Measurements from ENCODE around the gene MAMDC2. TPM values are rescaled to one million over a fixed set of nuclear protein-coding genes. Genes with fewer than 3 reads are reported as not detected.
"Not testable (repeated sequence)": the region's sequence is repeated elsewhere in the genome, so short reads cannot be mapped to it uniquely, and the experiment has no call there.

MAMDC2 gene
- total RNA-seq, 2 donors from 2014 or later = not detected

DNA sequence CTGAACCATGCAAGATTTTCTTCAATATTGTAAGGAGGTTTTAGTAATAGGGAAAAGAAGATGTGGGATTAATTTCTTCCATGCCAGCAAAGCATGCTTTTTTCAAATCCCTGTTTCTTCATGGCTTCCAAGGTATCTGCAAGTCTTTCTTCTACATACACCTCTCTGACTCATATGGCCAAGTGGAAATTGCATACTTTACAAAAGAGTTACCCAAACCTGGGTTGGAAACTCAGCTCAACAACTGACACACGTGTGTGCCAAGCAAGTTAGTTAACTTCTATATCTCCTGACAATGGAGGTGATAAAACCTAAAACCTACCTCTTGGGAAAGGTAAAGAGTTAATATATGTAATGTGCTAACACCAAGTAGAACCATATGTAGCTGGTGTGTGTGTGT, 28.5 kb upstream of the MAMDC2 start:
- H3K36me3 Mint-ChIP-seq (ENCODE audit: insufficient read depth in 2 of 2) = no peaks in the 10 kb centered on the region
- peaks cover 15% of the 10 kb centered on the region for H3K27me3 Mint-ChIP-seq (ENCODE audit: low read depth)
- H3K4me1 Mint-ChIP-seq (ENCODE audit: low read depth) = no peaks in the 10 kb centered on the region
- H3K4me3 Mint-ChIP-seq = no peak overlapping the region
- no peak overlapping the region for H3K27ac Mint-ChIP-seq
- DNase-seq = no peak
- ATAC-seq (replicated peaks in 1 of 2) = no peak
- H3K9me3 Mint-ChIP-seq = no peaks in the 10 kb centered on the region

DNA sequence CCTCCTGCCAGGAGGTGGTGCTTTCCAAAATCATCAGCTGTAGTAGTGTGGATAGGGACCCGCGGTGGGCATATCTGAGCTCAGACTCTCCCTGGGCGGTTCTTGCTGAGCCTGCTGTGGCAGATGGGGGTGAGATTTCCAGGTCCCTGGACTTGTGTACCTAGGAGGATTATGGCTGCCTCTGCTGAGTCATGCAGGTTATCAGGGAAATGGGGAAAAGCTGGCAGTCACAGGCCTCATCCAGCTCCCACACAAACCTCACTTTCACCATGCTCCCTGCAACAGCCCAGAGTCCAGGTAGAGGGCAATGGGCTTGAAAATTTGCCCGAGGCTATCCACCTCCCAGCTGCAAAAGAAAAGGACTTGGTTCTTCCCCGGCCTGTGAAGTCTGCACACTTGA, 23.4 kb upstream of the MAMDC2 start:
- H3K4me1 Mint-ChIP-seq (ENCODE audit: low read depth) = no peaks in the 10 kb centered on the region
- no peak overlapping the region for H3K4me3 Mint-ChIP-seq
- H3K27me3 Mint-ChIP-seq (ENCODE audit: low read depth) = peaks cover 16% of the 10 kb centered on the region
- H3K36me3 Mint-ChIP-seq (ENCODE audit: insufficient read depth in 2 of 2) = no peaks in the 10 kb centered on the region
- DNase-seq (no peak), ATAC-seq (replicated peaks in 1 of 2) (no peak)
- H3K27ac Mint-ChIP-seq = no peak overlapping the region
- no peaks in the 10 kb centered on the region for H3K9me3 Mint-ChIP-seq

DNA sequence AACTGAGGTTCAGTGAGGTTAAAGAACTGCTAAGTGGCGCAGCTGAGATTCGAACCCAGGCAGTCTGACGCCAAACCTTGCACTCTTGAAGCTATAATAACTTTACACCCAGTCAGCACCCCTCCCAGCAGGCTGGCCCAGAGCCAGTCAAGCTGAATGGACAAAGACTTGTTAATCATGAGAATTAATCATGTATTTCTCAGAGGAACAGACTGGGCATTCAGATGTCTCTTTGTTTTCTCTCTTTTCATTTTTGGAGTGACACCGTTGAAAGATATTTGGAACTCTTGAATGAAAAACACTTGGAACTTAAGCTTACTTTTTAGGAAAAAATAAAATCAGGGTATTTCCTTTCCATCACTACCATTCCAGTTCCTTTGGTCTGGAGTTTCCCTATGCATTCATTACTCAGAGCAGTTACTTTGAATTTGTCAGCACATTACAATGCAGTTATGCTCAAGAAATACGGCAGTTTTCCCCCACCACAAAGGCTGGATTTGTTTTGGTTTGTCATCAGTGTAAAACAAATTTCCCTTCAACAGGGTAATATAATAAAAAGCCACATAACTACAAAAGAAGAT, 22.6 kb upstream of the MAMDC2 start:
- H3K36me3 Mint-ChIP-seq (ENCODE audit: insufficient read depth in 2 of 2) = no peaks in the 10 kb centered on the region
- H3K27ac Mint-ChIP-seq = no peak overlapping the region
- no peaks in the 10 kb centered on the region for H3K4me1 Mint-ChIP-seq (ENCODE audit: low read depth)
- peaks cover 16% of the 10 kb centered on the region for H3K27me3 Mint-ChIP-seq (ENCODE audit: low read depth)
- H3K4me3 Mint-ChIP-seq = no peak overlapping the region
- ATAC-seq (replicated peaks in 1 of 2) = no peak
- DNase-seq = no peak
- peaks cover 0 to 3% of the 10 kb centered on the region in 2 donors for H3K9me3 Mint-ChIP-seq

DNA sequence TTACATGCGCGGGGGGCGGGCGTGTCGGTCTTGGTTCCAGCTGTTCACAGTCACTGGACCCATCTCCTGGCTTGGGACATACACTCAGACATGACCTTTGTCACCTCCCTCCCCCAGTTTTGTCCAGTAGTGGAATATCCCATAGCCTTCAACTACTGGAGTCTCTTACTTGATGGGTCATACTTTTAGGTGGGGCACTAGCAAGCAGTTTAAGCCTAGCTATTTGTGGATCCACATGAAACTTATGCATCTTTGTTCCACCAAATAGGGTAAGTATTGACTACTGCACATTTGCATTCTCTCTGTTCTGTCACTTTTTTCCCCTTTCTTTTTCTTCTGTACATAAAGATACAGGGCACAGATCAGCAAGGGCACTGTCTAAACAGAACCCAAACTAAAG, 15.4 kb upstream of the MAMDC2 start:
- H3K4me3 Mint-ChIP-seq = no peak overlapping the region
- H3K9me3 Mint-ChIP-seq = peaks cover 0 to 4% of the 10 kb centered on the region in 2 donors
- no peak for DNase-seq
- no peaks in the 10 kb centered on the region for H3K4me1 Mint-ChIP-seq (ENCODE audit: low read depth)
- H3K27ac Mint-ChIP-seq = no peak overlapping the region
- H3K27me3 Mint-ChIP-seq (ENCODE audit: low read depth) = peaks cover 16% of the 10 kb centered on the region
- ATAC-seq (replicated peaks in 1 of 2) = no peak
- H3K36me3 Mint-ChIP-seq (ENCODE audit: insufficient read depth in 2 of 2) = no peaks in the 10 kb centered on the region

DNA sequence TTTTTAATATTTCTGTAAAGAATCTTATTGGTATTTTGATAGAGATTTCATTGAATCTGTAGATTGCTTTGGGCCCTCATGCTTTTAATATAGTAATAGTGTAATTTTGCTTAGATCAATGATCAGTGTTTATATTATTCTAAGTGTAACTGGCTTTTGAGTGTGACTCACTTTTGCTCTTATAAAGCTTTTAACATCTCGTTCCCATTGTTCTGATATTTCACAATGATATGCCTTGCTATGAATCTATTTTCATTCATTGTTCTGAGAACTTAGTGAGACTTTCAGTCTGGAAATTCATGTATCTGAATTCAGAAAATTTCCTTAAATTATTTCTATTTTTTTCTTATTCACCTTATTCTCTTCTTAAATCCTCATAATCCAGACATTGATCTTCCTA, 13.5 kb upstream of the MAMDC2 start:
- Mint-ChIP-seq H3K27me3 (ENCODE audit: low read depth) (peaks cover 16% of the 10 kb centered on the region), H3K9me3 (peaks cover 0 to 4% of the 10 kb centered on the region in 2 donors), H3K27ac (no peak overlapping the region), H3K4me3 (no peak overlapping the region), H3K4me1 (ENCODE audit: low read depth) (no peaks in the 10 kb centered on the region), H3K36me3 (ENCODE audit: insufficient read depth in 2 of 2) (no peaks in the 10 kb centered on the region)
- ATAC-seq (replicated peaks in 1 of 2) (no peak), DNase-seq (no peak)

DNA sequence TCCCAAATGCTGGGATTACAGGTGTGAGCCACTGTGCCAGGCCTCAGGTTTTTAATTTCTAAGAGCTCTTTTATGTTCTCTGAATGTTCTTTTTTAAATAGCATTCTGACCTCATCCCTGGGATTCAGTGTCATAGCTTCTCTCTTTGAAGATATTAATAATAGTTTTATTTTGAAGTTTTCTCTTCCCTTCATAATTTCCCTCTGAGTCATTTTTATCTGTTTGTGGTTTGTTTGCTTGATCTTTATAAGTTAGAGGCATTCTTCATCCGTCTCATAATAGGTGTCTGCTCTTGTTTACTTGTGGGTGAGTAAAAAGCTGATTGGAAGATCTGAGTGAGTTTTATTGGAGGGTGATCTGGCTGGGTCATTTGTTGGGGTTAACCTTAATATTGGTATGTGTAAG, 12.5 kb upstream of the MAMDC2 start:
- Mint-ChIP-seq H3K27ac (no peak overlapping the region), H3K27me3 (ENCODE audit: low read depth) (peaks cover 16% of the 10 kb centered on the region)

DNA sequence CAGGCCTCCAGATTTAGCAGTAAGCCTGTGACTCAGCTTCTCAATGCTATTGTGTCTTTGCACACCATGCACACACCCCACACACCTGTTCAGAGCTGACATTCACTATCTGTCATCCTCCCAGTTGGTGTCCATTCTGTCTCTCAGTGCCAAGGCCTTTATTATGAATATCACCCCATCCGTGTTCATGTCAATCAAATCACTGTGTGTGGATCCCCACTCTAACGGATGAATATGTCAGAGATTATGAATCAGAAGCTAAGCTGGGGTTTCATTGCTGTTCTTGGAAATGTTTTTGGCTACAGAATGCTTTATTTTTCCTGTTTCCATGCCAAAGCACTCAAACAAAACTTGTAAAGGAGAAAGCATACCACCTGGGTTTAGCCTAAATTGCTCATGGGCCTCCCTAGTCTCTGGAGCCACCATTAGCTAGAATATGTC, 9.4 kb upstream of the MAMDC2 start:
- Mint-ChIP-seq H3K27me3 (ENCODE audit: low read depth) (peaks cover 5% of the 10 kb centered on the region), H3K36me3 (ENCODE audit: insufficient read depth in 2 of 2) (peaks cover 5% of the 10 kb centered on the region in 2 donors), H3K9me3 (peaks cover 5% of the 10 kb centered on the region in 2 donors), H3K4me1 (ENCODE audit: low read depth) (no peaks in the 10 kb centered on the region), H3K27ac (no peak overlapping the region), H3K4me3 (no peak overlapping the region)
- no peak for ATAC-seq (replicated peaks in 1 of 2)
- no peak for DNase-seq

More for the DNA sequence above, 12.5 kb upstream of the MAMDC2 start:
- Mint-ChIP-seq H3K4me3 (no peak overlapping the region), H3K9me3 (no peaks in the 10 kb centered on the region), H3K36me3 (ENCODE audit: insufficient read depth in 2 of 2) (no peaks in the 10 kb centered on the region), H3K4me1 (ENCODE audit: low read depth) (no peaks in the 10 kb centered on the region)
- DNase-seq = no peak
- no peak for ATAC-seq (replicated peaks in 1 of 2)

DNA sequence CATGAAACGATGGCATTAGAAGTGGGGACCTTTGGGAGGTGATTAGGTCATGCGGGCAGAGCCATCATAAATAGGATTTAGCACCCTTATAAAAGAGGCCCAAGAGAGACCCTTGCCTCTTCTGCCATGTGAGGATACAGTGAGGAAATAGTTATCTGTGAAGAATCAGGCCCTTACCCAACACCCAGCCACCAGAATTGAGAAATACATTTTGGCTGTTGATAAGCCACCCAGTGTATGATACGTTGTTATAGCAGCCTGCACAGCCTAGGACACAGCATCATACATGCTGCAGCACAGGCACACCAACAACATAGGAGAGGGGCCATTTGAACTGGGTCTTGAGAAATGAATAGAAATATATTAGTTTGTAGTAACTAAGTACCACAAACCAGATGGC, 8.0 kb upstream of the MAMDC2 start:
- no peaks in the 10 kb centered on the region for H3K4me1 Mint-ChIP-seq (ENCODE audit: low read depth)
- ATAC-seq (replicated peaks in 1 of 2) (no peak), DNase-seq (no peak)
- H3K27me3 Mint-ChIP-seq (ENCODE audit: low read depth) = peaks cover 5% of the 10 kb centered on the region
- H3K4me3 Mint-ChIP-seq = no peak overlapping the region
- H3K9me3 Mint-ChIP-seq = peaks cover 5% of the 10 kb centered on the region in 2 donors
- no peak overlapping the region for H3K27ac Mint-ChIP-seq
- H3K36me3 Mint-ChIP-seq (ENCODE audit: insufficient read depth in 2 of 2) = peaks cover 5% of the 10 kb centered on the region in 2 donors

DNA sequence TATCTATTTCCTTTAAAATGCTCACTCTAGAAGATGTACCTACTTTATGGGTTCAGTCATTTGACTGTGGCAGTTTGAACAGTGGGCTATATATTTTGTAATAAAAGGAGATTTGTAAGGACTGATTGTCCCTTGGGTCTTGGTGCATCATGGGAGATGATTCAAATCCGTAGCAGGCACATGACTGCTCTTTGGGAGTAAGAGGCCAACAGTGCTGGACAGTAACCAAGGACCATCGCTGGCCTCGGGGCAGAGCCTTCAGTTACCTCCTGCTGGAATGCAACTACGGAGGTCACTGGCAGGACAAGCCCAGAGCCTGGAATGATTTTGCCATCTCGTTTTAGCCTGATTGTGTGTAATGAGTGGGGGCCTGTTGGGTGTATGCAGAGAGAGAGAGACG, 7.0 kb upstream of the MAMDC2 start:
- Mint-ChIP-seq H3K27ac (no peak overlapping the region), H3K4me3 (no peak overlapping the region), H3K27me3 (ENCODE audit: low read depth) (peaks cover 14% of the 10 kb centered on the region), H3K36me3 (ENCODE audit: insufficient read depth in 2 of 2) (peaks cover 5% of the 10 kb centered on the region in 2 donors), H3K4me1 (ENCODE audit: low read depth) (no peaks in the 10 kb centered on the region), H3K9me3 (peaks cover 5% of the 10 kb centered on the region in 2 donors)
- no peak for DNase-seq
- ATAC-seq (replicated peaks in 1 of 2) = no peak

DNA sequence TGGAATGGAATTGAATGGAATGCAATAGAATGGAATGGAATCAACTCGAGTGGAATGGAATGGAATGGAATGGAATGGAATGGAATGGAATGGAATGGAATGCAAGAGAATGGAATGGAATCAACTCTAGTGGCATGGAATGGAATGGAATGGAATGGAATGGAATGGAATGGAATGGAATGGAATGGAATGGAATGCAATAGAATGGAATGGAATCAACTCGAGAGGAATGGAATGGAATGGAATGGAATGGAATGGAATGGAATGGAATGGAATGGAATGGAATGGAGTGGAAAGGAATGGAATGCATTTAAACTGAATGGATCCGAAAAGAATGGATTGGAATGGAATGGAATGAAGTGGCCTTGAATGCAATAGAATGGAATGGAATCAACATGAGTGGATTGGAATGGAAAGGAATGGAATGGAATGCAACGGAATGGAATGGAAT, 5.5 kb upstream of the MAMDC2 start:
- not testable (repeated sequence) for H3K4me1 Mint-ChIP-seq (ENCODE audit: low read depth); ATAC-seq (replicated peaks in 1 of 2); H3K4me3 Mint-ChIP-seq; DNase-seq; H3K36me3 Mint-ChIP-seq (ENCODE audit: insufficient read depth in 2 of 2); H3K9me3 Mint-ChIP-seq; H3K27ac Mint-ChIP-seq
- peaks cover 28% of the 10 kb centered on the region for H3K27me3 Mint-ChIP-seq (ENCODE audit: low read depth)

DNA sequence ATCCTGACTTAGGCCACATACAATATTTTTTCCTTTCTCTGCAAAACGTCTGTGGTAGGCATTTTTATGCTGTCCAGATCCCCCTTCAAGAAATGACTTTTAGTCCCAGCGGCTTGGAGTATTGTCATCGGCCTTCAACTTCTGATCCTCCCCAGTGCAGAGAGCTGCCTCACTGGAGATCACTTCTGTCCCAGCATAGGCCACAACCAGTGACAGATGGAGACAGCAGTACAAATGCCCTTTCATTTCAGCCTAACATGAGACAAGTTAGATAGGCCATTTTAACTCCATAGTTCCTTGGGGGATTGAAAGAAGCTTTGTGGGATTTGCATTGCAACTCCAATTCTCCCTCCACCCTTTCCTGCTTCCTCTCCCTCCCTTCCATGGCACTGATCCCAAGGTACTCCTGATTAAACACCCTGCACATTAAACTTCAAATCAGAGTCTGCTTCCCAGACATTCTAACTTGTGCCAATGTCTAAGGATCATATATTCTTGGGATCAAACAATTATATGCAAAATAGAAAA, 3.2 kb upstream of the MAMDC2 start:
- H3K27me3 Mint-ChIP-seq (ENCODE audit: low read depth) = peaks cover 41% of the 10 kb centered on the region
- DNase-seq = no peak
- H3K9me3 Mint-ChIP-seq = peaks cover 5% of the 10 kb centered on the region in 2 donors
- H3K36me3 Mint-ChIP-seq (ENCODE audit: insufficient read depth in 2 of 2) = peaks cover 5% of the 10 kb centered on the region in 2 donors
- no peak overlapping the region for H3K4me3 Mint-ChIP-seq
- peaks cover 6% of the 10 kb centered on the region for H3K4me1 Mint-ChIP-seq (ENCODE audit: low read depth)
- H3K27ac Mint-ChIP-seq = no peak overlapping the region
- no peak for ATAC-seq (replicated peaks in 1 of 2)

DNA sequence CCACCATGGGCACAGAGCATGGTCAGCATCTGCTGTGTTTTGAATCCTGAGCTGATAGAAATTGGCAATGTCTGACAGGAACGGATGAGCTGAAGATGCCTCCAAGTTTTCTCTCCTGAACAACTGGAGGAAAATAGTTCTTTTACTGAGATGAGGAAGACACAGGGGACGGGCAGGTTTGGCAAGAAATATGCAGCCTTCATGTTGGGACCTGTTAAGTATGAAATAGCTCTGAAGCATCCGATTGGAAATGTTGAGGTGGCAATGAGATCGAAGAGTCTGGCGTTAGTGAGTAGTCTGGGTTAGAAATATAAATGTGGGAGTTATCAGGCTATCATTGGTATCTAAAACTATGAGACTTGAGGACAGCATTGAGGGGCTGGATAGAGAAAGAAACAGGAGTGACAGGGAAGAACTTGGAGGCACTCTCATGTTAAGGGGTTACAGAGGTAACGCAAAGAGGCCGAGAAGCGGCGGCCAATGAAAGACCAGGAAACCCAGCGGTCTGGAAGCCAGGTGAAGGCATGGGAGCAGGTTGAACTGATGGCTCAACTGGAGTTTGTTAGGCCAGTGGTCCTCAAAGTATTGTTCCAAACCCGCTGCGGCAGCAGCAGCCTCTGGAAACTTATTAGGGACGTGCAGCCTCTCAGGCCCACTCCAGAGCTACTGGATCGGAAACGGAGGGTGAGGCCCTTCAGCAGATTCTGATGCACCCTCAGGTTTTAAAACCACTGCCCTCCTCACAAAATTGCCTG, 1.0 kb upstream of the MAMDC2 start:
- Mint-ChIP-seq H3K4me3 (no peak overlapping the region), H3K4me1 (ENCODE audit: low read depth) (peaks cover 6% of the 10 kb centered on the region), H3K9me3 (peaks cover 5% of the 10 kb centered on the region in 2 donors), H3K27ac (no peak overlapping the region), H3K36me3 (ENCODE audit: insufficient read depth in 2 of 2) (peaks cover 5% of the 10 kb centered on the region in 2 donors), H3K27me3 (ENCODE audit: low read depth) (peaks cover 45% of the 10 kb centered on the region)
- DNase-seq (no peak), ATAC-seq (replicated peaks in 1 of 2) (no peak)

DNA sequence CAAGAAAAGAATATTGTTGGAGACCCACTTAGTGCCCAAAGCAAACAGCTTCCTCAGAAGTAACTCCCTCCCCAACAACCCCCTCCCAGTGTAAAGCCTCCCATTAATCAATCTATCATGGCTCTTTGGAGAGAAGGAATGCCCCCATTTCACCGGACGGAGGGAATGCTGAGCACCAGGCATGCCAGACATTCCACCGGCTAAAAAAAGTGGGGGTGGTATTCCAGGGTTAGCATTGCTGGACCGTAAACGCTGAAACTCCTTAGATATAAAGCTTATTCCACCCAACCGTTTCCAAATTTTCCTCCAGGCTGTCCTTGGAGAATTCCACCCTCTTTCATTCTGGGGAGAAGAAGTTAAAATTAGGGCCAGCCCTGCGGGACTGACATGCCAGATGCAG, 363 bp upstream of the MAMDC2 start:
- peaks cover 1% of the 10 kb centered on the region in 2 donors for H3K9me3 Mint-ChIP-seq
- DNase-seq (no peak), ATAC-seq (replicated peaks in 1 of 2) (no peak)
- peaks cover 45% of the 10 kb centered on the region for H3K27me3 Mint-ChIP-seq (ENCODE audit: low read depth)
- H3K27ac Mint-ChIP-seq = no peak overlapping the region
- H3K4me3 Mint-ChIP-seq = no peak overlapping the region
- peaks cover 6% of the 10 kb centered on the region for H3K4me1 Mint-ChIP-seq (ENCODE audit: low read depth)
- H3K36me3 Mint-ChIP-seq (ENCODE audit: insufficient read depth in 2 of 2) = peaks cover 1 to 2% of the 10 kb centered on the region in 2 donors
